GM13977 (cell line): ENCODE data around the gene EXOC3L1.

ENCODE experiments used
- DNase-seq: peaks from one replicate; pipeline ENCODE4 v3.0.0; 2012; ENCODE audit warnings: low spot score
- CTCF ChIP-seq: IDR thresholded peaks from 2 replicates; pipeline ENCODE4 v1.5.1; 2012; ENCODE audit warnings: mild to moderate bottlenecking, control low read depth; ENCODE audit not compliant: insufficient read depth; ENCODE audit errors: extremely low read depth, missing control alignments
- in situ Hi-C: fragments of 300-500 bp; cut with MboI; formaldehyde crosslinking; loops from one replicate; pipeline ENCODE4 v1.12.0; 2022; ENCODE audit warnings: low sequenced_read_pairs, low pct_unique_long_range_greater_than_20kb, mixed read lengths, inconsistent platforms; ENCODE audit not compliant: unreplicated experiment

EXOC3L1 gene

GRCh38 chr16:67169011-67169451, 20.9 kb downstream of the EXOC3L1 start:
- in situ Hi-C loops, result no loop called here
- DNase-seq, result no peak

GRCh38 chr16:67167588-67167987, 22.3 kb downstream of the EXOC3L1 start:
- TF ChIP-seq CTCF, result no peak
- no peak for DNase-seq
- in situ Hi-C loops, result no loop called here

More at GRCh38 chr16:67169011-67169451, 20.9 kb downstream of the EXOC3L1 start:
- TF ChIP-seq CTCF, result no peak

- in situ Hi-C loops, result no loop called here
- peak; percentile 23 for TF ChIP-seq CTCF
- DNase-seq, result no peak
Observed at GRCh38 chr16:67166598-67167168, 23.3 kb downstream of the EXOC3L1 start.

- no peak for TF ChIP-seq CTCF
- in situ Hi-C loops, result no loop called here
- no peak for DNase-seq
Observed at GRCh38 chr16:67166110-67166547, 23.8 kb downstream of the EXOC3L1 start.

GRCh38 chr16:67165121-67166078, 24.5 kb downstream of the EXOC3L1 start:
- in situ Hi-C loops, result no loop called here
- no peak for DNase-seq
- TF ChIP-seq CTCF, result no peak

GRCh38 chr16:67164599-67165061, 25.3 kb downstream of the EXOC3L1 start, which contains the start of gene HSF4:
TSS of gene HSF4 (plus strand) at chr16:67164745. CDS start at chr16:67164812, 67 bp downstream.
- TF ChIP-seq CTCF, result no peak
- in situ Hi-C loops, result no loop called here
- DNase-seq, result peak; percentile 70
